NOMO-1 treated with dmso at 0.1 percent for 144 hours (cell line): ENCODE data around the gene BAIAP2.
A peak's percentile ranks its signal among the peaks of the same experiment; 100 is the strongest.
"Not testable (repeated sequence)": the region's sequence is repeated elsewhere in the genome, so short reads cannot be mapped to it uniquely, and the experiment has no call there.

Experiments
- DNase-seq: peaks from one replicate; lab custom pipeline; 2025; ENCODE audit not compliant: unreplicated experiment; lab: John Stamatoyannopoulos, UW

The BAIAP2 gene

DNA sequence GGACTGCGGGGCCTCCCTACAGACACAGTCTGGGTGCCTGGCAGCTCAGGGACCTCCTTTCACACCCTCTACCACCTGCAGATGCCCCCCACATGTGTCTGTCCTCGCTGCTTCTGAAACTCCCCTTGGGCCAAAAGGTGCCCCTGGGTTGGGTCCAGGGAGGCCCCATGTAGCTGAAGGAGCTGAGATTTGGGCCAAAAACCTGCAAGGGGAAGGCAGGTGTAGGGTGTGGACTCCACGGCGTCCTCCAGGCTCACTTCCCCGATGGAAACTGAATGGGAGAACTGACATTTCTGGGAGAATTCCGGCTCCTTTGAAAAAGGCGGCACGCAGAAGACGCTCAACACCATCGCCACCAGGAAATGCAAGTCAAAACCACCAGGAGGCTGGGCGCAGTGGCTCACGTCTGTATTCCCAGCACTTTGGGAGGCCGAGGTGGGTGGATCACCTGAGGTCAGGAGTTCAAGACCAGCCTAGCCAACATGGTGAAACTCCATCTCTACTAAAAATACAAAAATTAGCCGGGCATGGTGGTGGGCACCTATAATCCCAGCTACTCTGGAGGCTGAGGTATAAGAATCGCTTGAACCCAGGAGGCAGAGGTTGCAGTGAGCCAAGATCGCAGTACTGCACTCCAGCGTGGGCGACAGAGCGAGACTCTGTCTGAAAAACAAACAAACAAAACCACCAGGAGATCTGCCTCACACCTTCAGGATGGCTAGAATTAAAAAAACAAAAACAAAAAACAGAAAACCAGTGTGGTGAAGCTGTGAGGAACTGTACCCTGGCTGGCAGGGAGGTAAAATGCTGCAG, 13.2 kb upstream of the BAIAP2 start:
- no peak for DNase-seq

DNA sequence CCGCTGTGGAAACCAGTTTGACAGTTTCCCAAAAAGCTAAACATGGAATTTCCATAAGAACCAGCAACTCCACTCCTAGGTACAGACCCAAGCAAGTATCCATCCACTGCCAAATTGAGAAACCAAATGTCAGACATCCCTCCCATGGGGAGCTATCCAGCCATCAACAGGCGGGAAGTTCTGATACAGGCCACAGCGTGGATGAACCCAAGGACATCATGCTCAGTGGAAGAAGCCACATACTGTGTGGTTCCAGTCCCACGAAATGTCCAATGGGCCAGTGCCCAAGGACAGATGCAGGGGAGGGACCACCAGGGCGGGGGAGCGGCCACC, 12.6 kb upstream of the BAIAP2 start:
- DNase-seq: no peak

DNA sequence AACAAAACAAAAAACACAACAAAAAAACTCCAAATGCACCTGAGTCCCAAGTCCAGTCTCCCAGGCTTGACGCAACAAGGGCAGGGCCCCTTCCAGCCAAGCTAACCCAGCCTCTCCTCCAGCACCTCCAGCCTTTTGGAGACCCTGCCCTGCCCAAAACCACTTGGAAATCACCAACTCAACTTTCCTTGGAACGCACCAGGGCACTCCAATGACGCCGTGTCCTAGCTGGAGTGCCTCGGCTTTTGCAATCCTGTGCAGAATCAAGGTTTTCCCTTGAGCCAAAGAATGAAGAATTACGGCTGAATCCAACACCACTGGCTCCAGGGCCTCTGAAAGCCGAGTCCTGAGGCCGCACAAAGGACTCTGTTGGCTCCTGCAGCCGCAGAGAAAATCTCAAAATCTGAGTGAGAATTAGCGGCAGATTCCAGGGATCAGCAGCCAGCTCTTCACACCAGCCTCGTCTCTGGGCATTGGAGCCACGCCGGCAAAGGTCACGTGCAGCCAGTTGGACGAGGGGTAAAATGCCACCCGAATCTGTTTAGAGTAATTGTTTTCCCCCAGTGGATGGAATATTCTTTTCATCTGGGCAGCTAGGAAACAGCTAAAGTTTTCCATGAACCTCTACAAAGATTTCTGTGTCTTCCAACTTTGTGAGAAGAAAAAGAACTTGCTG, 9.7 kb upstream of the BAIAP2 start:
- no peak for DNase-seq

DNA sequence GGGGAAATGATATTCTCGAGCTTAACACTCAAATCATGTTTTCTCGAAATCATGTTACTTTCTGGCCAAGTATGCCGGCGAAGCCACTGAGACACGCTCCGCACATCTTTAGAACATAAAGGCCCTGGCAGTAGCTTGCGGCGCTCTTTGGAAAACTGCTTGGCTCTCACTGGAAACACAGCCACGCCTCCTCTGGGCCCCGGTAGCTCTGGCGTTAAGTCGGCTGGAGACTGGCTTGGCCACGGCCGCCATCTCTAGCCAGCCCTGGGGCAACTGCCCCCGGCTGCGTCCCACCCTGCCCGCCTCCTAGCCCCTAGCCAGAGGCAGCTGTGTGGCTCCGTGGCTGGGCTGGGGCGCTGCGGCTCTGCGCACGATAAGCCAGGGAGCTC, 9.2 kb upstream of the BAIAP2 start:
- DNase-seq: no peak

DNA sequence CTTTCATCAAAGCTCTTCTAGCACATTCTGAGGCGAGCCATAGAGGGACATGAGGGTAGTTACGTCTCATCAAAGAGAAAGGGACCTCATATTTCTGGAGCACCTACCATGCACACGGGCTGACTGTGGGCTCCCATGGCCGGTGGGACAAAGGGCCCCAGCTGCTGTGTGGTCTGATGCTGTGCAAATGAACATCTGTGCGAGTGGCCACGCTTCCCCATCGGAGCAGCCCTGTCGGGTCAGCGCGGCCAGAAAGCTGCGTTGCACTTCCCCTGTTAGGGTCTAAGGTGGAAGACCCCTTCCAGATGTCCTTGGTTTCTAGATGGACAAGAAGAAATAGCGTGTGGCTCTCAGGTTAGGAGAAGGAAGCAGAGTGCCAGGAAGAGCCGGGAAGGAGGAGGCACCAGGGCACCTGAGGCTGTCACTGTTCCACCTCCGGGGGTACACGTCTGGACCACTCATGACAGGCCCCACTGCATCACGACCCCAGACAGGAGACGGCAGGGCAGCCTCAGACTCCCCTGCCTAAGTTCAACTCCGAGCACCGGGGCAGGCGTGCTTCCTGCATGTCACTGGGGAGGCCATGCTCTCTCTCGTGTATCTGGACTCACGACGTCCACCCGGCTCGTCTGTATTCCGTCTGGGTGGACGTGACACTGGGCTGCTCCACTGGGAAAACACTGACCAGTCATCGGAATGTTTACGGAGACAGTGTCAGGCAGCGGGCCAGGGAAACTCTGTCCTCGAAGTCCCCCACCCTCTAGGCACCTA, 8.5 kb upstream of the BAIAP2 start:
- DNase-seq: no peak

DNA sequence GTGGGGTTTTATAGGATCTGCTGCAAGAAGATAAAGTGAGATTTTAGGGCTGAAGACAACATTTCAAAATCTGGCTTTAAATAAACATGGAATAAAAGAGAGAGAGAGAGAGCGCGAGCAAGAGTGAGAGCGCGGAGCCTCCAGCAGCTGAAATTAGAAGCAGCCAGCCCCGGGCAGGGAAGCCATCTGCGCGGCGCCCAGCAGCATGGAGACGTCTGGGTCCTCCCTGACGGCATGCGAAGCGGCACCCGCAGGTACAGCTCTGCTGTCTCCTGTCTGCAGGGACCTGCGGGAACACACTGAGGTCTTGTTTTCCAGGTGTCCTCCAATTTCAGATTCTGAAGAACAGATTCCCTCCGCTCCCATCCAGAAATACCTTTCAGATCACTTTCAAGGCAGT, 7.9 kb upstream of the BAIAP2 start:
- no peak for DNase-seq

DNA sequence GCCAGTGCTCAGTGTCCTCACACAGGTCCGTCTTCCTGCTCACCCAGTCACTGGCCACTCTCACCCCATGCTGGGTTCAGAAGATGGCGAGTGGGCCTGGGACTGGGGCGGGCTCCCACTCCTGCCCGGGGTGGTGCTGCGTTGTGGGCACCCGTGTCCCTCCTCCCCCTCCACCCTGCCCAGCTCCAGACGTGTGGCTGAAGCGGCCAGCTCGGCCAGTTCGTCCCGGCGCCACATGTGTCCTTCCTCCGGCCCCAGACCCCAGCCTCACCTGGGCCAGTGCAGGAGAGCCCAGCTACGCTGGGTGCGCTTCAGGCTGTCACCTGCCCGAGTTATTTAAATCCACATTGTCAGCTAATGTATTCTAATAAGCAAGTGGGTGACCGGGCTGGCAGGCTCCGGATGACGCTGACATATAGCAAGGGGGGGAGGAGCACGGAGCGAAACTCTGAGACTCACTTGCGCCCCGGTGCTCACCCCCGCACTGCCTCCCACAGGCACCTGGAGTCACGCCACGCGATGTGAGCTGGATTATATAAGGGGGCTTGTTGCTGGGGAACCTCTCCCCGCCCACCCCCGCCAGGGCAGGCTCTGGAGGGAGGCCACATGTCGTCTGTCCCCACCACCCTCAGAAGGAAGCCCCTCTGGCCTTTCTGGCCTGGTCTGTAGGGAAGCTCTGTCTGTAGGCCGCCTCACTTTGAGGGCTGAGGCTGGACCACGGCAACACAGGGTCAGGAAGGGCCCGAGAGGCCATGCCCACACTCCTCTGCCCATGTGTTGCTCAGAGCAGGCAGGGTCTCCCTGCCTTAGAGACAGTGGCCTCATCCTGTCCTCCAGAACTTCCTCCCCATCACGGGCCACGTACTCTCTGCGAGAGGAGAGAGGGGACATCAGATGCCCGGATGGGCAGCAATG, 7.1 kb upstream of the BAIAP2 start:
- no peak for DNase-seq

DNA sequence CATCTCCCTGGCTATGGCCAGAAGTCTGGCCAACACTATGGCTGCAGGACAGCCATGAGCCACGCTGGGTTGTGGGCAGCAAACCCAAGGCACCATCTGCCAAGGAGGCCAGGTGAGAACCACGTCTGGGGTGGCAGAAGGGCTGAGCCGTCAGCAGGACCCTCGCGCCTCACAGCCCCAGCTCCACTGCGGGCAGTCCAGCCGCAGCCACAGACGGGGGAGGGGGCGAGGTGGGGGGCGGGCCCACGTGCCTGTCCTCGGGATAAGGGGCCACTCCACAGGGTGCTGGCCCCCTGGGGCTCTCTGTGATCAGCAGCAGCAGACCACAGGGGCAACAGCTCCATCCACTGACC, 6.5 kb upstream of the BAIAP2 start:
- no peak for DNase-seq

DNA sequence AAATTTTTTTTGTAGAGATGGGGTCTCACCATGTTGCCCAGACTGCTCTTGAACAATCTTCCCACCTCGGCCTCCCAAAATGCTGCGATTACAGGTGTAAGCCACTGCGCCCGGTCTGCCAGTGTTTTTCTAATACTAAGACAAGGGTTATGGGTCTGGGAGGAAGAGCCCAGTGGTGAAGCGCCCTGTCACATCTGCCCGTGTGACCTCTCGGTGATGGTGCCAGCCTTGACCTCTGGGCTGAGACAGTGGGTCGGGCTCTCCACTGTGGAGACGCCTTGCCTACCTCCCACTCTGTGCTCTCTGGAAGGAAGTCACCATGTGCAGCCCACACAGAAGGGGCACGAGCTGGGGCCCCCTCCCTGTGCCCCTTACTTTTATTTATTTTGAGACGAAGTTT, 5.1 kb upstream of the BAIAP2 start:
- DNase-seq: no peak

DNA sequence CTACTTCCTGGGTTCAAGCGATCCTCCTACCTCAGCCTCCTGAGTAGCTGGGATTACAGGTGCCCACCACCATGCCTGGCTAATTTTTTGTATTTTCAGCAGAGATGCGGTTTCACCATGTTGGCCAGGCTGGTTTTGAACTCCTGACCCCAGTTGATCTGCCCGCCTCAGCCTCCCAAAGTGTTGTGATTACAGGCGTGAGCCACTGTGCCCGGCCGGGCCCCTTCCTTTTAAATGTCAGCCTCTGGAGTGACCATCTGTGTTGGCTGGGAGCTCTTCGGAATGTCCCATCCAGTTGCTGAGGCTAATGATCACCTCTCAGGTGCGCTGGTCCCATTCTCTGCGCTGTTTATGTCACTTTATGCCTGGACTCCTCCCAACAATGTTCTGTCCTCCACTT, 4.6 kb upstream of the BAIAP2 start:
- not testable (repeated sequence) for DNase-seq

DNA sequence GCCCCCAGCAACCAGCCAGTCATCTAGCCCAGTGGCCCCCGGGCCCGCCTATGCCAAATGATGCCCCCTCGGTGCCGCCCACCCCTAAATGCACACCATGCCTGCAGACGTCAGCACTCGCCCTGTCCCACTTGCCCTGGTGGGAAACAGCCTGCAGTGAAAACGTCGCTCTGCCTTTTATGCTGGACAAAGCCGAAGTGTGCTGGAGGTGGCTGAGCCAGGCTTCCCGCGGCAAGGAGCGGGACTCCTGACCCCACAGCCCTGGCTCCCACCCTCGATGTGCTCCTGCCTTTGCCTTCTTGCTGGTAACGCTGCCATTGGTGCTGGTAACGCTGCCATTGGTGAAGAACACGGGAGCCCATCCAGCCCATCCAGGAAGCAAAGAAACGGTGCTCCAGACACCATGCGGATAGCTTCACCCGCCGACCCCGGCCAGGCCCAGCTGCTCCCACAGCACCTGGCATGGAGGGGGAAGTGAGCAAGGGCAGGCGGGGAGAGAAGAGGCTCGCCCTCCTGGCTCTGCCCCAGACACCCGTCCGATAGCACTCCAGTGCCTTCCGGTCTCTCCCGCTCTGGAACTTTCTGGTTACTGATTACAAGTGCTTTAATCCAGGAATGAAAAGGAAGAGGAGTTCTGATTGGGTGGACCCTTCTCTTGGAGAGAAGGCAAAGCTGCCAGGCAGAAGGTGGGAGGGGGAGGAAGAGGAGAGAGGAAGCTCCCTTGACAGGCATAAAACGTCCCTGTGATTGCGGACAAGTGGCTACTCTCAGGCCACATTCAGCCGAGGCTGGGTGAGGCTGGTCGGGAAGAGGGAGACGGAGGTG, 4.0 kb upstream of the BAIAP2 start:
- DNase-seq: no peak

DNA sequence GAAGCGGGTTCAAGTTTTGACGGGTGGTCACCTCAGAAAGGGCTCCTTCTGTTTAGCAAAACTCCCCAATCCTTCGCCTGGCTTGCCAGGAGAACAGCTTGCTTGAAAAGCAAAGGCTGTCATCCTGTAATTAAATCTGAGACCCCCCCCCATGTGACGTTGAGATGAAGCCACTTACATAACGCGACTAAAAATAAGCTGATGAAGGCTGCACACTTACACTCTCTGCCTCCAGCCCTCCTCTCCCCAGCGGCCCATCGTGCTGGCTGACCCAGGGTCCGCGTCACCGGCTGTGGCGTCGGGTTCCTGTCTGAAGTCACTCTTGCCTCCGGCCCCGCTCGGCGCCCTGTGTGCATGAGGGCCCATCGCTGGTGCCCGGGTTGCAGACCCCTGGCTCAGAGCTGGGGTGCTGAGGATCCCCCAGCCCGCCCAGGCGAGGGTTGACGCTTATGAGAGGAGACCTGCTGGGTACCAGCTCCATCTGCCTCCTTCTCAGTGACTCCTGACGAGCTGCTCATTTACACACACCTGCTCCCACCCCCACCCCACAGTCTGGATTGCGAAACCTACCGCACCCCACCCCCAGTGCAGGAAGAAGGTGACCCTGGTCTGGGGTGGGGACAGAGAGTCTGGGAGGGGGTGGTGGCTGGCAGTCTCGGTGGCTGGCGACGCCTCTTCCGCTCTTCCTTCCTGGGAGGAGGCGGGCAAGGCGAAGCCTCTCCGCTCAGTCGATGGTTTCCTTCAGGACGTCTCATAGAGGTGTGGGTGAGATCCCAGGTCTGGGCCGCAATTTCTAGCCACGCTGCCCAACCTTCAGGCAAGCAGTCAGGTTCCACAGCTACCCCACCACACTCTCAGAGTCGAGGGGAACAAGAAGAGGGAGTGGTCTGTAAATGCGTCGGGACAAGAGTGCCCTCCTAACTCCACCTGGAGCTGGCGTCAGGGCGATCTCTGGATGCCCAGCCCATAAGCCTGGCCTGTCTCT, 3.1 kb upstream of the BAIAP2 start:
- DNase-seq: peak; percentile 24

DNA sequence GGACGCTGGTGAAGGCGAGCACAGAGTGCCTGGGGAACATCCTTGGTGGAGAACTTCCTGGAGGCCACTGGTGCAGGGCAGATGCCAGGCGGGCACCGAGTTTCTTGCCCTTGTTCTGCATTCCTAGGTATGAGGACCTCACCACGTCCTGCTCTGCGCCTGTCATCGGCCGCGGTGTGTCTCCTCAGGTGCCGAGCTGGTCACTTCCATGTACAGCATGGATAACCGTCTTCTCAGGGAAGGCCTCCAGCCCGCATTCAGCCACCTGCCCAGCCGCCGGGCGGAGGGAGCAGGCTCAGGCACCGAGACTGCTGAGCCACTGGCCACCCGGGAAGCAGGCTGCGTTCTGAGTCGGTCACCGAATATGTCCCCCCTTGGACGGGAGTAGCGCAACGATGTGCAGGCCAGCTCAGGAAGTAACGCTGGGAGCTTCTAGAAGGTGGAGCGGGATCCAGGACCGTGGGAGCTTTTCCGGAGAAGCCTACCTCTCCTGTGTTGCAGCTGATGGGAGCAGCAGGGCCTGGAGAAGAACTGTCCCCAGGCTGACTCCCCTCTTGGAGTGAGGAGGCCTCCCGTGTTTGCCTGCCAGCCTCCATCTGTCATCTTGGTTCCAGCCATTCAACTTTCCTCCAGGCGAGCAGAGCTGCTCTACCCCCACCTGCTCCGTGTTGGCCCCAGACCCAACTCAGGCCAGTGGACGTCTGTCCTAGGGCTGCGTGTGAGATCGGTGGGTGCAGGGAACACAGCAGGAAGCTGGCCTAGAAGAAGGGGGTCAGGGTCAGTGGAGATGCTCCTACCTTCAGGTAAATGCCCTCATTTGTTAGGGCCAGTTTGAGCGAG, 2.1 kb upstream of the BAIAP2 start:
- DNase-seq: no peak

DNA sequence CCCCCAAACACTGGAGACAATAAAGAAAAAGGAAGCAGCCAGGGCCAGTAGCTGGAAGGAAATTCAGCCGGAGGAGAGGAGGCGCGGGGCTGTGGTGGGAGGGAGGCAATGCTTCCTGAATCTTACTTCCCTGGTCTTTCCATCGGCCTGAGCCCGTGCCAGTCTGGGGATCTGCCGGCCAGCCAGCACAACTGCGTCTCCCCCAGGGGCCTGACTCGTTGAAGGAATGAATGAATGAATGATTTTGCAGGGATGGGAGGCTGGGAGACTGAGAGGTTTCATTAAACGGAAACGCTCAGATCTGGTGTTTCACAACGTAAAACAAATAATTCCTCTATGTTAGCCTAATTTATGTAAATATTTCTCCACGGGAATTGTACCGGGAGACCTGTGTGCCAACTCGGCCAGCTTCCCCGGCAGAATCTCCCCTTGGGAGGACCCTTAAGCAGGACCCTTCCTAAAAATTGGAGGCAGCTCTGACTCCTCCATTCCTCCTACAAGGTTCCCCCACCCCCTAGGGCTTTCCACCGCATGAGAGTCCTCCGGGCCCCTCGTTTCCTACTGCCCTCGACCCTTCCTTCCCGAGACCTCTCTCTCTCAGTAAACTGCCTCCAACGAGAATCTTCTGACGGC, 1.3 kb upstream of the BAIAP2 start:
- DNase-seq: no peak

DNA sequence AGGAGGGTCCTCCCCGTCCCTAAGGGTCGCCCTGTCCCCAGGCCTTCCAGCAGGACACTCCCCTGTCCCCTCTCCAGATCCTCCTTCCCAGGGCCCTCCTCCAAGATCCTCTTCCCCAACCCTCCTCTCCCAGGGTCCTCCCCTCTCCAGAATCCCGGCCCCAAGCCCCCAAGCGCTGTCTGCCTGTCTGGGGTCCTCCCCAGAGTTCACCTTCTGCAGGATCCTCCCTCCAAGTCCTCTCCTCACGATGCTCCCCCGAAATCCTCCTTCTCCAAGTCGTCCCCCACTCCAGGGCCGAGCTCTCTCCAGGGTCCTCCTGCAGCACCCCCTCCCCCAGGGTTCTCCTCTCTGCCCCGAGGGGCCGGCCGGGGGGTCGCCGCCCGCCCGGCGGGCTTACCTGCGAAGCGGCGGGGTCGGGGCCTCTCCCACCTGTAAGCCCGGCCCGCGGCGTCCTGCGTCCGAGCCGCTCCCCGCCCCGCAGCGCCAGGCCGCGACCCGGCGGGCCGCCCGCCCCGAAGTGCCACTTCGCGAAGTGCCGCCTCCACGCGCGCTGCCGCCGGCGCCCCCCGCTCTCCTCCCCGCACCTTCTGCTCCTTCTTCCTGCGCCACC, 678 bp upstream of the BAIAP2 start:
- no peak for DNase-seq

DNA sequence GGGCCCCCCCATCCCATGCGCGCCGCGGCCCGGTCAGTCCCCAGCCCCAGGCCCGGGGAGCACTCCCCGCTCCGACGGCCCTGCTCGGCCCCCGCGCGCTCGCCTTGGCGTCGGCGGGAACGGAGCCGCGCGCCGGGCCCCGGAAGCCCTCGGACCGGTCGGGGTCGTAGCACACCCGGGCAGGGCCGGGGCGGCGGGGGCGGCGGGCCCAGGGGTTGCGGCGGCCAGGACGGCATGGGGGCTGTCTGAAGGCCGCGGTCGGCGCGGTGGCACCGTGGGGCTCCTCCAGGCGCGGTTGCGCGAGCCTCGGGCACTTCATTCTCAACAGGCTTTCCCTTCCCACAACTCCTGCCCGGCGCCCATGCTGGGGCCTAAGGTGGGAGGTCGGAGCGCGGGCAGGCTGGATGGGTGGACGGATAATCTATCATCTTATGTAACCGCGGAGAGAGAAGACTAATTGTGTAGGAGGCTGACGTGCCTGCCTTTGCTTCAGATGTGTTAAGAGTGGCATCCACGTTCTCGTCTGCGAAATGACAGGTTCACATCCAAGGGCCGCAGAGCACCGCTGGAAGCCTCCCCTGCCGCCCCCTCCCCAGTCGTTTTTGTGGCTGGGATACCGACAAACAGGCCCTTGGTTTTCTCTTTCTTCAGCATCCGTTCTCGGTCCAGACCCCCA, 708 bp downstream of the BAIAP2 start:
- no peak for DNase-seq
